Thyroid gland (tissue), 4 donors: ENCODE results near the gene LDLRAD4. TPM values are rescaled to one million over a fixed set of nuclear protein-coding genes. Genes with fewer than 3 reads are reported as not detected.

Source experiments
- DNase-seq, 2 donors: peaks; one replicate each; pipeline ENCODE4 v3.0.0-alpha.2; 2019
- H3K27ac ChIP-seq, 3 donors: fragments of 200-600 bp; sonication (generic); 1 replicate in 2 of 3; 2 replicates in 1 of 3; pipeline ENCODE4 v1.5.1; 2016 to 2019; ENCODE audit warnings: mild to moderate bottlenecking in 1 of 3, moderate library complexity in 1 of 3
- H3K27me3 ChIP-seq: fragments of 200-600 bp; sonication (generic); one replicate; pipeline ENCODE4 v1.5.1; 2019
- H3K36me3 ChIP-seq, 2 donors: fragments of 200-600 bp; sonication (generic); one replicate each; pipeline ENCODE4 v1.5.1; 2016 to 2019
- H3K4me1 ChIP-seq, 2 donors: fragments of 200-600 bp; sonication (generic); one replicate each; pipeline ENCODE4 v1.5.1; 2017 to 2019
- H3K4me3 ChIP-seq, 3 donors: fragments of 200-600 bp; sonication (generic); replicated peaks in 1 of 3; 1 replicate in 2 of 3; 2 replicates in 1 of 3; pipeline ENCODE4 v1.5.1; 2016; ENCODE audit warnings: mild to moderate bottlenecking in 1 of 3
- H3K9me3 ChIP-seq: fragments of 200-600 bp; sonication (generic); one replicate; pipeline ENCODE4 v1.5.1; 2017
- CTCF ChIP-seq, 6 experiments: fragments of 200-600 bp in 3 of 6; fragments of 450-650 bp in 3 of 6; sonication (generic) in 3 of 6; IDR thresholded peaks; one replicate each; pipeline ENCODE4 v1.5.1; 2016 to 2019; ENCODE audit warnings: antibody characterized with exemption in 6 of 6, mild to moderate bottlenecking in 2 of 6, inconsistent platforms in 1 of 6, moderate library complexity in 1 of 6
- POLR2A ChIP-seq, 2 donors: fragments of 450-650 bp; IDR thresholded peaks; one replicate each; pipeline ENCODE4 v1.6.1; 2017; ENCODE audit warnings: antibody characterized with exemption in 2 of 2, mild to moderate bottlenecking in 2 of 2, moderate library complexity in 1 of 2
- WGBS, 2 donors: methylation state at CpG; one replicate each; pipeline ENCODE4 v1.1.5; 2017; 5-methylcytosine and 5-hydroxymethylcytosine counted together
- intact Hi-C: fragments of 100-400 bp; cut with DNase I; formaldehyde crosslinking; loops from one replicate; pipeline ENCODE4 v1.15.1; 2023
- total RNA-seq, 4 donors: library from RNA; depleted of rRNA; stranded (reverse); fragments of >200 nt; gene quantifications; one replicate each; pipeline ENCODE4 v1.2.3, GENCODE V29; 2016

The LDLRAD4 gene
- total RNA-seq, 4 donors from 2014 or later, result 23.7 to 35.7 (median 29.7) TPM

GRCh38 chr18:13278062-13278630 lies 59.6 kb downstream of the LDLRAD4 start:
- WGBS, 2 donors, result 96 to 97% methylated on average over 10 of the region's 10 CpGs
- H3K4me1 ChIP-seq, result no peaks in the 10 kb centered on the region
- H3K9me3 ChIP-seq, result no peaks in the 10 kb centered on the region
- no peak for TF ChIP-seq POLR2A (IDR thresholded peaks at IDR 0.05)
- no peak for TF ChIP-seq CTCF (IDR thresholded peaks at IDR 0.05)
- DNase-seq, result no peak
- H3K27me3 ChIP-seq, result no peaks in the 10 kb centered on the region
- H3K36me3 ChIP-seq, result no peaks in the 10 kb centered on the region
- no peak overlapping the region for H3K4me3 ChIP-seq
- intact Hi-C loops, result no loop called here
- no peak overlapping the region for H3K27ac ChIP-seq

GRCh38 chr18:13279181-13280069 lies 60.9 kb downstream of the LDLRAD4 start:
- intact Hi-C loops, result no loop called here
- 92 to 94% methylated on average over 22 of the region's 22 CpGs for WGBS, 2 donors
- no peak for DNase-seq
- no peaks in the 10 kb centered on the region for H3K36me3 ChIP-seq
- H3K27me3 ChIP-seq, result no peaks in the 10 kb centered on the region
- H3K4me1 ChIP-seq, result no peaks in the 10 kb centered on the region
- no peak for TF ChIP-seq CTCF (IDR thresholded peaks at IDR 0.05)
- TF ChIP-seq POLR2A (IDR thresholded peaks at IDR 0.05), result no peak
- H3K9me3 ChIP-seq, result no peaks in the 10 kb centered on the region
- no peak overlapping the region for H3K4me3 ChIP-seq
- H3K27ac ChIP-seq, result no peak overlapping the region

- intact Hi-C loops, result no loop called here
- H3K27ac ChIP-seq, result no peak overlapping the region
- H3K36me3 ChIP-seq, result no peaks in the 10 kb centered on the region
- H3K9me3 ChIP-seq, result no peaks in the 10 kb centered on the region
- H3K27me3 ChIP-seq, result no peaks in the 10 kb centered on the region
- WGBS, 2 donors, result 86 to 88% methylated on average over 11 of the region's 11 CpGs
- DNase-seq, result no peak
- TF ChIP-seq POLR2A (IDR thresholded peaks at IDR 0.05), result no peak
- TF ChIP-seq CTCF (IDR thresholded peaks at IDR 0.05), result no peak
- no peaks in the 10 kb centered on the region for H3K4me1 ChIP-seq
- no peak overlapping the region for H3K4me3 ChIP-seq
Measured at GRCh38 chr18:13280070-13280795, 61.7 kb downstream of the LDLRAD4 start.

- DNase-seq, result no peak
- Histone ChIP-seq H3K9me3 (no peaks in the 10 kb centered on the region), H3K27me3 (no peaks in the 10 kb centered on the region), H3K4me3 (no peak overlapping the region), H3K36me3 (no peaks in the 10 kb centered on the region), H3K27ac (no peak overlapping the region), H3K4me1 (no peaks in the 10 kb centered on the region)
- intact Hi-C loops, result no loop called here
- WGBS, 2 donors, result 95 to 97% methylated on average over 2 of the region's 2 CpGs
- TF ChIP-seq CTCF (IDR thresholded peaks at IDR 0.05) (no peak), POLR2A (IDR thresholded peaks at IDR 0.05) (no peak)
Measured at GRCh38 chr18:13281406-13281805, 62.8 kb downstream of the LDLRAD4 start.
